A549 treated with AZD2906 at 1 μM for 4 hours (cell line): ENCODE data around the gene PATE4. TPM values are rescaled to one million over a fixed set of nuclear protein-coding genes. Genes with fewer than 3 reads are reported as not detected.

ENCODE experiments used
- total RNA-seq: library from RNA; stranded (reverse); fragments of 200-300 nt; extraction: Qiagen RNA extraction; gene quantifications from 5 replicates; pipeline ENCODE4 v1.2.3, GENCODE V29; 2022

PATE4 gene, protein sequence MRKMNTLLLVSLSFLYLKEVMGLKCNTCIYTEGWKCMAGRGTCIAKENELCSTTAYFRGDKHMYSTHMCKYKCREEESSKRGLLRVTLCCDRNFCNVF
- not detected in 5 replicates for total RNA-seq

DNA sequence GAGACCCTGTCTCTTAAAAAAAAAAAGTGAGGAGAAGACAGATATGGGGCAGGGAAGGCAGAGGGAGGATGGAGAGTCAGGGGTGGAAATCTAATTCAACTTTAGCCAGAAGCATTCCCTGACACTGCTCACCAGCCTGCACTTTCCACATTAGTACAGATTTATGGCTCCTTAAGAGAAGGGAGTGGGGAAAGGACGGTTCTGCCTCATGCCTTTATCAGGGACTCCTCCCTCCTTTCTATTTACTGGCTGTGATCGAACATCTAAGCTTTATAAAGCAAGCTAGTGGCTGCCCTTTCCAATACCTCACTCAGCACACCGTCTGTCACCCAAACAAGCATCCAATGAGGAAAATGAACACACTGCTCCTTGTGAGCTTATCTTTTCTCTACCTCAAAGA, at the start of gene PATE4:
TSS of gene PATE4 (plus strand) at position 301 of the 400 bp plus-strand sequence. CDS start at position 345, 44 bp downstream.

DNA sequence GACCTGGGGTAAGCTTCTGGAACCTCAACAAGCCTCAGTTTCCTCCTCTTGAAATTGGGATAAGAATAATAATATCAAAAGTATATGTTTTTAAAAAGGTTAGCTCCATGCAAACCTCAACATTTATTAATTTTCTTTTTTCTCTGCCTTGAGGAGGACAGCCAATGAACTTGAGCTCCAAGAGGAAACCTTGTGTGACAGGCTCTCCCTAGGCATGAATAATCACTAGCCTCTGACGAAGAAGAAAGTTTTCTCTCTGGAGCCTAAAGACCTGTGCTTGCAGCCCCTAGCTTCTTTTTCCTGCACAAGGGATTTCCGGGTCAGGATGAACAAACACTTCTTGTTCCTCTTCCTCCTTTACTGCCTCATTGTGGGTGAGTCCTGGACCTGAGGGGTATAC, 45.3 kb upstream of the PATE4 start, which contains the start of gene PATE3:
TSS of gene PATE3 (plus strand) at position 301 of the 400 bp plus-strand sequence. CDS start at position 326, 25 bp downstream.

DNA sequence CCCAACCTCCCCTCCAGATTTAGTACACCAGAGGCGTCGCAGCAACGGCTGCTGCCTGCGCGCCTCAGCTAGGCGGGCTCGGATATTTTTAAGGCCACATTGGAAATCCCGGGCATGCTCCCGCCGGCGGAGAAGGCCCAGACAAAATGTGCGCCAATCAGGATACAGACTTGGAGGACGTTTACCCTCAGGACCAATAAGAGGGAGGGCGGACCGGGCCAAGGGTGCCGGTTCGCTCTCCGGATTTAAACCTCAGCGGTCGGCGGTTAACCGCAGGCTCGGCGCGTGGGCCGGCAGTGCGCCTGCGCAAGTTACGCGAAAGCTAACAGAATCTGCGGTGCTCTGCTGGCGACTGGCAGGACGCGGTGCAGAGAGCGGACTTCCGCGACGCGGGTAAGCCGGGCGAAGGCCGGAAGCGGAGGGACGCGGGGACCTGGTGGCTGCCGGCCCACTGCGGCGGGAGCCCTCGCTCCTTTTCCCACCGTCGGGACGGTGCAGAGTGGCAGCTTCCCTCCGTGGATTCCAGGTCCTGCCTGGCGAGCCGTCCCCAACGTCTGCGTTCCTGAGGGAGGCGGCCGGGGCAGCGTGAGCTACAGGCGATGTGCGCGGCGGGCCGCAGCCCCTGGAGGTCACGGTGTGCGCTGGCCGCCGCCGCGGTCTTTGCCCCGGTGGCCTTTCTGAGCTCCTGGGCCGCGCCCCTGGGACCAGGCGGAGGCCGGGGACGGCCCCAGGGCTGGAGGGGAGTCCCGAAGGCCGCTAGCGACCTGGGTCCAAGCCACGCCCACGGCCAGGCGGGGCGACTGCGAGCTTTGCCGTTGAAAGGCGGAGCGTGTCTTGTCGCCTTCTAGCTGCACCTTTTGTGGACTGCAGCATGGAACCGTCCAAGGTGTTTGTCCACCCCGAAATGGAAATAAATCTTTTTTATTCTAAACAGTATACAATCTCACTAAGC, 54.5 kb downstream of the PATE4 start, which contains the start of gene HYLS1:
TSS of gene HYLS1 (plus strand) at position 296 of the 952 bp plus-strand sequence. CDS start 11,701 bp downstream, outside the sequence.

Other genes with a start within 250 kb of the PATE4 start
- 88.4 to 94.1 TPM (median 91.7 TPM) in 5 replicates for gene STT3A, start 240.5 kb upstream of the PATE4 start, total RNA-seq
- 27.6 to 37.0 TPM (median 28.7 TPM) in 5 replicates for gene CHEK1, start 208.2 kb upstream of the PATE4 start, total RNA-seq
- 0.12 TPM in 1 of 5 replicates, not detected in the others for gene ACRV1, start 152.5 kb upstream of the PATE4 start, total RNA-seq
- not detected in 5 replicates for gene PATE1, start 87.0 kb upstream of the PATE4 start, total RNA-seq
- not detected in 5 replicates for gene PATE2, start 54.5 kb upstream of the PATE4 start, total RNA-seq
- not detected in 5 replicates for gene PATE3, start 45.2 kb upstream of the PATE4 start, total RNA-seq
- gene HYLS1, start 54.4 kb downstream of the PATE4 start, total RNA-seq, result 10.9 to 12.1 TPM (median 11.9 TPM) in 5 replicates
- gene PUS3, start 69.9 kb downstream of the PATE4 start, total RNA-seq, result 6.5 to 10.6 TPM (median 7.8 TPM) in 5 replicates
- 0.14 TPM in 1 of 5 replicates, not detected in the others for gene DDX25, start 71.2 kb downstream of the PATE4 start, total RNA-seq
- not detected in 5 replicates for gene VSIG10L2, start 112.7 kb downstream of the PATE4 start, total RNA-seq
- gene CDON, start 229.6 kb downstream of the PATE4 start, total RNA-seq, result 1.6 to 2.6 TPM (median 1.9 TPM) in 5 replicates